AG08396 (cell line): Measurements from ENCODE around the gene KRT3.

Source experiments
- DNase-seq: peaks from one replicate; pipeline ENCODE4 v3.0.0; 2012; ENCODE audit warnings: low spot score, mixed read lengths

Gene KRT3

GRCh38 chr12:52827499-52828090 is 31.7 kb upstream of the KRT3 start:
- no peak for DNase-seq

- peak; percentile 47 for DNase-seq
Measured at GRCh38 chr12:52826611-52827498, 30.9 kb upstream of the KRT3 start.

- DNase-seq, result no peak
Measured at GRCh38 chr12:52825961-52826360, 30.0 kb upstream of the KRT3 start.

GRCh38 chr12:52824741-52825410 is 29.0 kb upstream of the KRT3 start:
- no peak for DNase-seq

DNA sequence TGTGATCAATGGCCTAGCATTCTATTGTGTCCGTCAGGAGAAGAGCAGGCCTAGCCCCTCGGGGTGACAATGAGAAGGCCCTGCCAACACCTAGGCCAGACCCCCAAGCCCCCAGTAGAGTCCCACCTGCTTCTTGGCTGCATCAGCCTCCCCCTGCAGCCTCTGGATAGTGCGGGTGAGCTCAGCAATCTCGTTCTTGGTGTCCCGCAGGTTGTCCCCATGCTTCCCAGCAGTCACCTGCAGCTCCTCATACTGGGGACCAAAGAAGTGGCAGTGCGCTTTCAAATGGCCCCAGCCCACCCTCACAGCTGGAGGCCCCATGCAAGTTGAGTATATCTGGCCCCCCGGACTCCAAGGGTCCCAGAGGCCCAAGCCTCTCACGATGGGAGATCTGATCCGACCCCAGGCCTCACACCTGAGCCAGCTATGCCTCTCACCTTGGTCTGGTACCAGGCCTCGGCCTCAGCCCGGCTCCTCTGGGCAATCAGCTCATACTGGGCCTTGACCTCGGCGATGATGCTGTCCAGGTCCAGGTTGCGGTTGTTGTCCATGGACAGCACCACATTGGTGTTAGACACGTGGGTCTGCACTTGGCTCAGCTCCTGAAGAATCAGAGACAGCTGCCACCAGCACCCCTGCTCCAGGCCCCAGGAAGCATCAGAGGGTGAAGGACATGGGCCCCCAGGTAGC is 28.0 kb upstream of the KRT3 start:
- no peak for DNase-seq

DNA sequence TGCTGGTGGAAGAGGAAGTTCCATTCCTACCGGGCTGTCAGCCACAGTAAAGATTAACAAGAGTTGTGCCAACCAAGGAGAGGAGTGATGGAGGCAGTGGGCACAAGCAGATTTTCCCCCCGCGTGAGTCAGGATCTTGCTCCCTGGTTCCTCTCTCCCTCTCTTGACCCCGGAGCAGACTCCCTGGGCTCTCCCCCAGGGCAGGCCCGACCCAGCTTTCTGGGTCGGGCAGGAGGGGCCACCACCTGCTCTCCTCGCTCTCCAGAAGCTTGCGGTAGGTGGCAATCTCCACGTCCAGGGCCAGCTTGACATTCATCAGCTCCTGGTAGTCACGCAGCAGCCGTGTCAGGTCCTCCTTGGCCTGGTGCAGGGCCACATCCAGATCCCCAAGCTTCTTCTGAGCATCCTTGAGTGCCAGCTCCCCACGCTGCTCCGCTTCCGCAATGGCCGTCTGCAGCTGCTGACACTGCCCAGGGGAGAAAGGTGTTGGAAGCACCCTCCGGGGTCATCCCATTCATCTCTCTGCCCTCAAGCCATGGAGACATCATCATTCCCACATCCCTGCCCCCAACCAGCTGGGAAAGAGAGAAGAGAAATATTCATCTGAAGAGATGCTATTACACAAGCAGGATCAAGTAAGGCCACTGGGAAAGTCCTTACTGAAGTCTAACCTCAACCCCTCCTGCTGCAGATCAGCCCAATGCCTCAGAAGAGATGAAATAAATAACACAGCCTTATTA is 27.0 kb upstream of the KRT3 start:
- no peak for DNase-seq

DNA sequence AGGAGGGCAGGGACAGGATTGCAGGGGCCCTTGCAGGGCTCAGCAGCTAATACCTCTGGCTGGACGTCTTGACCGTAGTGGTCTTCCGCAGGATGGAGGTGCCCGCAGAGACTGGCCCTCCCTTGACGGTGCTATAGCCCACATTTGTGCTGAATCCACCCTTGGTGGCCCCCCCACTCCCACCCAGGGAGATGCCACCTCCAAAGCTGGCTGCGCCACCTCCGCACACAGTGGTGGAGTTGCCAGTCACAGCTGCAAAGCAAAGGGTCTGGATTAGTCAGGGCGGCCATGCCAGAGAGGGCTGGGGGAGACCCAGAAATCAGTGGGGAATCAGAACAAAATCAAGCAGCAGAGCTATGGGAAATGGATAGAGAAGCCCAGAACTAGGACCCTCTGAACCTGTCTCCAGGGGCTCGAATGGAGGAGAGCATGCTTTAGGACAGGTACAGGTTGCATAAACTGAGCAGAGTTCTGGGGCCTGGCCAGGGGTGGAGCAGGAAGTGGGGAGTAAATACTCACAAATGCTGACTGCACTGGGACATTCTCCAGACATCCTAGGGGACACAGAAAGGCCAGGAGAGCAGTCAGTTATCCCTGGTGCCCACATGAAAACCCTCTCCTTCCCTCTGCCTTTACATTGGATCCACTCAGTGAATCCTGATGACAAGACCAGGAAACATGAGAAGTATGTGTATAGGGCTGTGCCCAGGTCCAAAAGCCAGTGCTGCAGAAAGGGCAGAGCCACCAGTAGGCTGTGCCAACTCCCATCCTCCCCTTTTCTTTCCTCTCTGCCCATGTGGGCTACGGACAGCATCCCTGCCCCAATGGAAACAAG is 26.1 kb upstream of the KRT3 start:
- DNase-seq, result no peak

DNA sequence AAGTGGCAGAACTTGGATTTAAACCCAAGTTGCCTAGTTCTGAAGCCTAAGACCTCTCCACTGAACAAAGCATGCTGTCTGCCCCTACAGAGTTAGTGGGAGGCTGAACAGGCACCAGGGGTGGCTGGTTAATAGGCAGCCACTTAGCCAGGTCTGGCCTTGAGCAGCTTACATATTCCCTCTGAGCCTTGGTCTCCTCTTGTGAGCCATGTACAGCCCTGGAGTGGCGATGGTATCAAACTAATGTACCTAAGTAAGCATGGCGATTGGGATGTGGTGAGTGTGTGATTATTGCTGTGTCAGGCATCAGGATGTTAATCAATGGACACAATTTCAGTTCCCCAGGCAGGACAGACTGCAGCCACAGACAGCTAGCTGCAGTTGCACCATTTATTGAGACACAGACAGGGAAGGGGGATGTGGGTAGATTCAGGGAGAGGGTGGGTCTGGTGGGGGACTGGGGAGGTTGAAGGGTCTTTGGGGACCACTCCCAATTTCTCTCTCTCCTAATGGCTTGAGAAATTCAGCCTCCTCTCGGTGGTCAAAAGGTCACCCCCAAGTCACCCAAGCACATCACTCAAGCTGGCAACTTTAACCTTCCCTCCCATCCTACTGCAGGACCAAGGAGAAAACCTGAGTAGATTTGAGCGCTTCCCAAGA is 25.3 kb upstream of the KRT3 start:
- no peak for DNase-seq

DNA sequence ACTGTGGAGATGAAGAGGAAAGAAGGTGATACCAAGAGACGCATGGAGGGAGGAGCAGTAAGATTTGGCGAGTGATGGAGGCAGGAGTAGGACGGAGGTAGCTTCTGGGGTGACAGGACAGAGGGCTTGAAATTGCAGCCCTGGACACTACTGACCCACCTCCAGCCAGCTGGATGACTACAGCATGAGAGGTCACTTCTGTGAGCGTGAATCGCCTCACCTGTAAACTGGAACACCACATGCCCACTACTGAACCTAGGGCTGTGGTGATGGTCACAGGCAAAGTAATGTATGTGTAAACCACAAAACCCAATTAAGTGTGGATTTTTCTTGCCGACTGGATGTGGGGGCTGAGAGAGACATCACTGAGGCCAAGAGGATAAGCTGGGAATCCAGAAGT is 24.6 kb upstream of the KRT3 start:
- DNase-seq, result no peak

DNA sequence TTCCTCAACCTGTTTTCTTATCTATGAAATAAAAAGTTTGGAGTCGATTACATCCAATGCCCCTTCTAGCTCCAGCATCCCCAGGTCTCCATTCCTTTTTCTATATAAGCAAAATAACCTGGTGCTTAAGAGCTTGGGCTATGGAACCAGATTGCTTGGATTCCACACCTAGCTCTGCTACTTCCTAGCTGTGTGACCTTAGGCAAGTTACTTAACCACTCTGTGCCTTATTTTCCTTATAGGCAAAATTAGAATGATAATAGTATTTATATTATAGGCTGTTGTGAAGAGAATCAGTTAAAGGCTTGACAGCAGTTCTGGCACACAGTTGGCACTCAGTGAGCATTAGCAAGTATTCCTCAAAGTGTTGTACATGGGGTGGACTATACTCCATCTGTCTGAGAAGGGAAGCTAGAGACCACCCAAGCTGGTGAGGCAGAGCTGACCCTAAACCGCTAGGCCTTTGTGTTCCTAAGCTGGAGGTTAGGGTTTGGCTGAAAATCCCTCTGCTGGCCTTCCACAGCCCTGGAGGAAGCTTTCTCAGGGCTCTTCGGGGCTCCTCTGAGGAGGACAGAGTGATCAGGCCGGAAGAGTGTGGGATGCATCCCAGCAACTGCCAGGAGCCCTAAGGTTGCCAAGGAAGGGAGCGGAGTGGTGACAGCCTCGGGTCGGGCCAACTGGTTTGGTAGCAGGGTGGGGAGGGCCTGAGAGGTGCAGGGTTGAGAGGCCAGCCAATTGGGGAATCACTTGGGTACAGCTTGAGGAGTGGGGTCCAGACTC is 24.0 kb upstream of the KRT3 start:
- no peak for DNase-seq

GRCh38 chr12:52818887-52819420 is 23.0 kb upstream of the KRT3 start:
- no peak for DNase-seq

- no peak for DNase-seq
Measured at GRCh38 chr12:52818388-52818787, 22.5 kb upstream of the KRT3 start.

GRCh38 chr12:52817699-52818238 is 21.9 kb upstream of the KRT3 start:
- no peak for DNase-seq

DNA sequence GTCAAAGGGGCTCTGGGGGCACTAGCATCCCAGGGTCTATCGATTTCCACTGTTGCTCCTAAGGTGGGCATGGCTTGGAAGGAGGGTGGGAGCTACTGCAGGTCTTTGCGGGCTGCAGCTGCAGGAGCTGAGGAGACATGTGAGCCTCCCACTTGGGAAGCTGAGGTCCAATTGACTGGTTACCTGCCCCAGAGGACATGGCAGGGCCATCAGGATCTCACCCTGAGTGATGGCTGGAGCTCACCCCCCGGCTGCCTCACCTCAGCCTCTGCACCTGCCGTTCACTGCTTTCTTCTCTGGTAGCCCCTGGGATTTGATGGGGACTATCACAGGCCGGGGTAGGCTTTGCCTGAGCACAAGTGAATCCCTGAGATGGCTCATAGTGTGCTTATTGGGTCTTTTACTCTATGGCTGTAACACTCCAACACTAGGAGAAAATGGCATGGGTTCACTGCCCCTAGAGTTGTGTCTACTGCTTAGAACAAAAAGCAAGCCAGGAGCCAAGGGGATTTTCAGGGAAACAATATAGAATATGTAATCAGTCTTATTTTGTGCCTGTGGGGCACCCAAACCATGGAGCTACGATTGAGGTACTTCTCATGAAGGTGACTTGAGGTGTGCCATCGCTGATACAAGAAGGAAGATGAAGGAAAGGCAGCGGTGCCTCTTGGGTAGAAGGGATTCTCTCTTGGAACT is 21.2 kb upstream of the KRT3 start:
- no peak for DNase-seq

GRCh38 chr12:52815676-52816588 is 20.0 kb upstream of the KRT3 start:
- DNase-seq, result no peak

DNA sequence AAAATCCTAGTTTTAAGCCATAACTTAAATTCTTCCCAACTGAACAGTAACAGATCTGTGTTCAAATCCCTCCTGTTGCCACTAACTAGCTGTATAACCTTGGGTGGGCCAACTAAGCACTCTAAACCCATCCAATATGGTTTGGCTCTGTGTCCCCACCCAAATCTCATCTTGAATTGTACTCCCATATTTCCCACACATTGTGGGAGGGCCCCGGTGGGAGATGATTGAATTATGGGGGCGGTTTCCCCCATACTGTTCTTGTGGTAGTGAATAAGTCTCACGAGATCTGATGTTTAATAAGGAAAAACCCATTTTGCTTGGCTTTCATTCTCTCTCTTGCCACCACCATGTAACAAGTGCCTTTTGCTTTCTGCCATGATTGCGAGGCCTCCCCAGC is 19.2 kb upstream of the KRT3 start:
- no peak for DNase-seq

DNA sequence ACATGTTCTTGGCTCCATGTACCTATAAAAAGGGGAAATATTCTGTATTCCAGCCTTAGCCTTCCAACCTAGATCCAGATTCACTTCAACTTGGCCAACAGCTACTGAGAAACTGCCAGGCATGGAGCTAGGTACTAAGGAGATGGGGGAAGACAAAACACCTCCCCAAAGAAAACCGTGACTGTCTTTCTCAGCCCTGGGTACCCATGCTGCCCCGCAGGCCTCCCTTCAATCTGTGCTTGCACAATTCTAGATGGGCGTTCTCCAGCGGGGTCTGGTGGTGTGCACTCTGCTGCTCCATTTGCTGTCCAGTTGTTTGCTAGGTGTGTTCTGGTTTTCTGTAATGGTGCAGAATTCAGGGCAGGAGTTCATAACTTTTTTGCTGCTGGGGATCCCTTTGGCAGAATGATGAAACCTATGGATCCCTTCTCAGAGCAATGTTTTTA is 18.8 kb upstream of the KRT3 start:
- no peak for DNase-seq
